Suprapubic skin (tissue), 4 donors: ENCODE measurements around the gene ARPC2. TPM values are rescaled to one million over a fixed set of nuclear protein-coding genes. Genes with fewer than 3 reads are reported as not detected.
A peak's percentile ranks its signal among the peaks of the same experiment; 100 is the strongest.

ENCODE experiments used
- DNase-seq, 2 donors: peaks; one replicate each; pipeline ENCODE4 v3.0.0-alpha.2; 2019; ENCODE audit warnings: low spot score in 2 of 2
- H3K27ac ChIP-seq: fragments of 200-600 bp; sonication (generic); one replicate; pipeline ENCODE4 v1.5.1; 2019
- H3K27me3 ChIP-seq: fragments of 200-600 bp; sonication (generic); one replicate; pipeline ENCODE4 v1.5.1; 2019
- H3K36me3 ChIP-seq: fragments of 200-600 bp; sonication (generic); one replicate; pipeline ENCODE4 v1.5.1; 2019
- H3K4me1 ChIP-seq: fragments of 200-600 bp; sonication (generic); one replicate; pipeline ENCODE4 v1.5.1; 2019
- H3K4me3 ChIP-seq: fragments of 200-600 bp; sonication (generic); one replicate; pipeline ENCODE4 v1.5.1; 2019; ENCODE audit warnings: mild to moderate bottlenecking
- H3K9me3 ChIP-seq: fragments of 200-600 bp; sonication (generic); one replicate; pipeline ENCODE4 v1.5.1; 2019
- CTCF ChIP-seq, 2 donors: fragments of 200-600 bp in 1 of 2; fragments of 450-650 bp in 1 of 2; sonication (generic) in 1 of 2; IDR thresholded peaks; one replicate each; pipeline ENCODE4 v1.5.1; 2016 to 2019; ENCODE audit warnings: antibody characterized with exemption in 2 of 2, mild to moderate bottlenecking in 1 of 2, moderate library complexity in 1 of 2
- EP300 ChIP-seq: sonication (generic); formaldehyde crosslinking; IDR thresholded peaks from one replicate; pipeline ENCODE4 v1.6.1; 2017; ENCODE audit warnings: antibody characterized with exemption
- POLR2A ChIP-seq, 2 donors: fragments of 450-650 bp; IDR thresholded peaks; one replicate each; pipeline ENCODE4 v1.6.1; 2017; ENCODE audit warnings: antibody characterized with exemption in 2 of 2, mild to moderate bottlenecking in 2 of 2, moderate library complexity in 2 of 2
- POLR2AphosphoS5 ChIP-seq, 3 donors: sonication (generic); formaldehyde crosslinking; IDR thresholded peaks; one replicate each; pipeline ENCODE4 v1.6.1; 2017; ENCODE audit warnings: antibody characterized with exemption in 3 of 3
- WGBS: methylation state at CpG from one replicate; pipeline ENCODE4 v1.1.5; 2018; 5-methylcytosine and 5-hydroxymethylcytosine counted together
- total RNA-seq, 4 donors: library from RNA; depleted of rRNA; stranded (reverse); fragments of >200 nt; gene quantifications; one replicate each; pipeline ENCODE4 v1.1.0, GENCODE V29; 2016

The ARPC2 gene
- total RNA-seq, 4 donors from 2014 or later = 267 to 384 (median 275) TPM

- peaks cover 13% of the 10 kb centered on the region for H3K36me3 ChIP-seq
- H3K9me3 ChIP-seq = no peaks in the 10 kb centered on the region
- TF ChIP-seq POLR2A (IDR thresholded peaks at IDR 0.05) (no peak), POLR2AphosphoS5 (IDR thresholded peaks at IDR 0.05) (peak in 2 of 3 donors; percentile 20 to 45)
- 19% methylated on average over 4 of the region's 6 CpGs for WGBS
- peak overlapping the region; percentile 45 for H3K4me3 ChIP-seq
- H3K27me3 ChIP-seq = no peaks in the 10 kb centered on the region
- peaks cover 96% of the 10 kb centered on the region for H3K4me1 ChIP-seq
- peak overlapping the region; percentile 97 for H3K27ac ChIP-seq
- DNase-seq = no peak
These were observed 68.6 kb downstream of the ARPC2 start for GRCh38 chr2:218285604-218286003.

GRCh38 chr2:218286570-218287459 lies 69.8 kb downstream of the ARPC2 start:
- H3K36me3 ChIP-seq = peaks cover 2% of the 10 kb centered on the region

GRCh38 chr2:218289639-218290315 lies 72.8 kb downstream of the ARPC2 start:
- peak in 2 of 3 donors; percentile 31 to 46 for TF ChIP-seq POLR2AphosphoS5 (IDR thresholded peaks at IDR 0.05)
- TF ChIP-seq POLR2A (IDR thresholded peaks at IDR 0.05) = peak in 1 of 2 donors; percentile 33
- TF ChIP-seq CTCF (IDR thresholded peaks at IDR 0.05) = no peak
- no peak for TF ChIP-seq EP300
- peak in 1 of 2 donors; percentile 66 for DNase-seq

More at GRCh38 chr2:218286570-218287459, 69.8 kb downstream of the ARPC2 start:
- Histone ChIP-seq H3K4me3 (peak overlapping the region; percentile 45), H3K27me3 (no peaks in the 10 kb centered on the region), H3K27ac (peak overlapping the region; percentile 97), H3K9me3 (no peaks in the 10 kb centered on the region), H3K4me1 (peaks cover 97% of the 10 kb centered on the region)
- WGBS = 0% methylated on average over 11 of the region's 11 CpGs
- TF ChIP-seq CTCF (IDR thresholded peaks at IDR 0.05) (no peak), POLR2A (IDR thresholded peaks at IDR 0.05) (peak in 1 of 2 donors; percentile 37), POLR2AphosphoS5 (IDR thresholded peaks at IDR 0.05) (peak in 1 of 3 donors; percentile 77), EP300 (no peak)
- DNase-seq = peak; percentile 96 to 97

GRCh38 chr2:218290316-218291261 lies 73.6 kb downstream of the ARPC2 start:
- Histone ChIP-seq H3K4me3 (peak overlapping the region; percentile 73), H3K27ac (peak overlapping the region; percentile 97), H3K9me3 (no peaks in the 10 kb centered on the region), H3K4me1 (peaks cover 89% of the 10 kb centered on the region), H3K36me3 (no peaks in the 10 kb centered on the region), H3K27me3 (no peaks in the 10 kb centered on the region)
- peak in 1 of 2 donors; percentile 62 for DNase-seq
- 17% methylated on average over 12 of the region's 12 CpGs for WGBS
- TF ChIP-seq EP300 = no peak
- TF ChIP-seq POLR2AphosphoS5 (IDR thresholded peaks at IDR 0.05) = no peak
- TF ChIP-seq POLR2A (IDR thresholded peaks at IDR 0.05) = no peak

More at GRCh38 chr2:218289639-218290315, 72.8 kb downstream of the ARPC2 start:
- H3K27ac ChIP-seq = peak overlapping the region; percentile 97
- no peaks in the 10 kb centered on the region for H3K27me3 ChIP-seq
- 21% methylated on average over 6 of the region's 6 CpGs for WGBS
- peaks cover 91% of the 10 kb centered on the region for H3K4me1 ChIP-seq
- no peaks in the 10 kb centered on the region for H3K36me3 ChIP-seq
- H3K4me3 ChIP-seq = peak overlapping the region; percentile 73
- no peaks in the 10 kb centered on the region for H3K9me3 ChIP-seq

GRCh38 chr2:218291318-218292047 lies 74.5 kb downstream of the ARPC2 start:
- Histone ChIP-seq H3K9me3 (no peaks in the 10 kb centered on the region), H3K27ac (peak overlapping the region; percentile 97), H3K4me3 (peak overlapping the region; percentile 73), H3K4me1 (peaks cover 87% of the 10 kb centered on the region), H3K36me3 (no peaks in the 10 kb centered on the region), H3K27me3 (no peaks in the 10 kb centered on the region)
- WGBS = 9% methylated on average over 11 of the region's 12 CpGs
- no peak for TF ChIP-seq POLR2AphosphoS5 (IDR thresholded peaks at IDR 0.05)
- peak in 1 of 2 donors; percentile 63 for DNase-seq
